Fibroblast of lung (primary cell): ENCODE data around the gene IPO11.

Experiments used
- CTCF ChIP-seq, 2 donors: IDR thresholded peaks in 1 of 2; conservative IDR thresholded peaks in 1 of 2; 1 replicate in 1 of 2; 2 replicates in 1 of 2; pipeline ENCODE4 v1.5.1; 2011 to 2012; ENCODE audit warnings: low read length in 2 of 2, control low read depth in 1 of 2, inconsistent platforms in 1 of 2, low read depth in 1 of 2, mild to moderate bottlenecking in 1 of 2
- EZH2 ChIP-seq: IDR thresholded peaks from 2 replicates; pipeline ENCODE4 v1.5.1; 2012; ENCODE audit warnings: low read length, control low read depth, mild to moderate bottlenecking; ENCODE audit errors: missing control alignments

- TF ChIP-seq EZH2 (no peak), CTCF (conservative IDR thresholded peaks at IDR 0.05 in 1 of 2, IDR thresholded peaks at IDR 0.05 in 1 of 2; ENCODE audit: low read depth in 1 of 2, low read length in 2 of 2) (no peak)
These were observed 167.2 kb downstream of the IPO11 start for GRCh38 chr5:62579761-62580160.
